Stimulated activated CD4-positive, alpha-beta T cell treated with anti-CD3 and anti-CD28 coated beads, TNF-alpha, amount 100 ng/mL, for 1 hour (primary cell): ENCODE data around the gene PXK.
A peak's percentile ranks its signal among the peaks of the same experiment; 100 is the strongest.
"Not testable (repeated sequence)": the region's sequence is repeated elsewhere in the genome, so short reads cannot be mapped to it uniquely, and the experiment has no call there.

Experiments
- DNase-seq, 3 donors: peaks; one replicate each; pipeline ENCODE4 v3.0.0-alpha.2; 2020; ENCODE audit warnings: low read depth in 3 of 3, low spot score in 1 of 3

PXK gene

GRCh38 chr3:58416191-58416590 lies 83.5 kb downstream of the PXK start:
- no peak for DNase-seq

- DNase-seq = no peak
Measured at GRCh38 chr3:58417075-58417474, 84.4 kb downstream of the PXK start.

DNA sequence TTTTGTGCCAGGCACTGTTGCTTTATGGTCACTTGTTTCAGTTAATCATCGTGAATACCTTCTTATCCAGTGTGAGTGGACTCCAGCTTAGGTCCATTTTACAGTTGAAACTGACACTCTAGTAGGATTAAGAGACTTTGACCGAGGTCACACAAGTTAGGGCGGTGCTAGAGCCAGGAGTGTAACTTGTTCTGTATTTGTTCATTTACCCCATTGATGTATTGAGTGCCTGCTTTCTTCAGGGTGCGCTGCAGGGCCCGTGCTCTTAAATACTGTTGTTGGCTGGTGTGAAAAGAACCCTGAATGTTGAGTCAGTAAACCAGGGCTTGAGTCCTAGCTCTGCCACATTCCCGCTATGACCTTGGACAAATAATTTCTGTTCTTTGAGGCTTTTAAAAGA lies 85.5 kb downstream of the PXK start:
- DNase-seq = no peak

DNA sequence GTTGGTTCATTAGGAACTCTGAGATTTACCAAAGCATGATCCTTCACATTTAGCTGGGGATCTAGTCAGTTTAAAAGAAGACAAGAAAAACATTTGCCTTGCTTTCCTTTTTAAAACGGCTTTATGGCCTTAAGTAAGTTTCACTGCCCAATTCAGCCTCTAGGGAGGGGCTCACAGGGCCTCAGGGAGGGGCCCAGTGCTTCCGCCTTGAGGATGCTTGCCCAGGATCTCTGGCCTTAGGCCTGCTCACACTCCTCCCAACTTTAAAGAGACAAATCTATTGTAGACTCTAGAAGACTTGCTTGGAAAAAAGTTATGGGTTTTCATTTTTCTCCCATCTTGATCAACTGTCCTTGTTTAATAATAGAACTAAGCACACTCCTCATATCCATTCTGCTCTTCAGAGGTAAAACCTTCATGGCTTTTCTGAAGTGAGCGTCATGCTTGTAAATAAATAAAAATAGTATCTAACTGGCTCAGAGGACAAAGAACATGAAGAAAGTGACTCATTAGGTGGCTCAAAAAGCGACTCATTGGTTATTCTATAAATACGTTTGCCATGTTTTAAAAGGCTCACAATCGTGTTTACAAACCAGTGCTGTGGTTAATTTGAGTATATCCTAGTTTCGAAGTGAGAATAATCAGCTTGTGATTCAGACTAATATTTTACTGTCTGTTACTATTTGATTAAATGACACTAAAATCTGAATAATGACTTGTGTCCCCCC lies 87.3 kb downstream of the PXK start:
- DNase-seq = no peak

DNA sequence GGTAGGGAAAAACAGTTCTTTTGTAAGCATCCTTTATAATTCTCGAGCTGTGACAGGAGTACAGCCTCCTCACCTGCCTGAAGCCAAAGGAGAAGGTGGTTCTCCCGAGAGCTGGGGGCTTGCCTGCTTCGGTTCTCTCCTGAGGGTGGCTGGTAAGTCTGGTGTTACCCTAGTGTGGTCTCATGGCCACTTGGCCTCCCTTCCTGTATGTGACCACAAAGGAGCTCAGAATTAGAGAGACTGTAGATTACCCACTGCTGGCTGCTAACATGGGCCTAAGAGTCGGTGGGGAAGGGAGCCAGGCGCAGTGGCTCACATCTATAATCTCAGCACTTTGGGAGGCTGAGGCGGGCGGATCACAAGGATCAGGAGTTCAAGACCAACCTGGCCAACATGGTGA lies 88.3 kb downstream of the PXK start:
- no peak for DNase-seq

GRCh38 chr3:58422756-58423325 lies 90.1 kb downstream of the PXK start:
- no peak for DNase-seq

DNA sequence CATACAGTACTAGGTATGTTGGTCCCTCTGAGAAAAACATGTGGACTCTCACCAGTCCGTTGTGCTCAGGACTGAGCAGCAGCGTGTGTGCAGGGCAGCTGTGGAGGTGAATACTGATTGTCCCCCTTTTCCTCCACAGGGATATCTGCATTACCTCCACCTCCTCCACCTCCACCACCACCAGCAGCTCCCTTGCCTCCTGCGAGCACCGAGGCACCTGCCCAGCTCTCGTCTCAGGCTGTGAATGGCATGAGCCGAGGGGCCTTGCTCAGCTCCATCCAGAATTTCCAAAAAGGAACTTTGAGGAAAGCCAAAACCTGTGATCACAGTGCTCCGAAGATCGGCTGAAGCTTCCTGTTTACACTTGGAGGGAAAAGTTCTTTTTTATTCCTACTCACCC lies 91.9 kb downstream of the PXK start:
- no peak for DNase-seq

DNA sequence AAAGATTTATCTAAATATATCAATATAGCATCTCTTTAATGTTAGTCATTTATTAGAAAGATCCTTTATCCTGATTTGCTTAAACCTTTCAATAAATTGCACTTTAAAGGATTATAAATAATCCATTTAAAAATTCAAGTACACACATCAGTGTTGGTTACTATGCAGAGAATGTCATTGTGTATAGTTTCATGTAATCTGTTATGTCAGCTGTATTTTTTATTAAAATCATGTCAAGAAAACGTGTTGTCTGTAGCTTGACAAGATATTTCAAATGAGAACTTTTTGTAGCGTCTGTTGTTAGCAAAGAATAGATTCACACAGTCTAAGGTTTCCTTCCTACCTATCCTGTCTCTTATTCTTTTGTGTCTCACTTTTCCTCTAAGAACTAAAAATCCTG lies 93.1 kb downstream of the PXK start:
- no peak for DNase-seq

- no peak for DNase-seq
Measured at GRCh38 chr3:58427661-58428361, 95.1 kb downstream of the PXK start.

- no peak for DNase-seq
Measured at GRCh38 chr3:58429657-58430056, 97.0 kb downstream of the PXK start.

DNA sequence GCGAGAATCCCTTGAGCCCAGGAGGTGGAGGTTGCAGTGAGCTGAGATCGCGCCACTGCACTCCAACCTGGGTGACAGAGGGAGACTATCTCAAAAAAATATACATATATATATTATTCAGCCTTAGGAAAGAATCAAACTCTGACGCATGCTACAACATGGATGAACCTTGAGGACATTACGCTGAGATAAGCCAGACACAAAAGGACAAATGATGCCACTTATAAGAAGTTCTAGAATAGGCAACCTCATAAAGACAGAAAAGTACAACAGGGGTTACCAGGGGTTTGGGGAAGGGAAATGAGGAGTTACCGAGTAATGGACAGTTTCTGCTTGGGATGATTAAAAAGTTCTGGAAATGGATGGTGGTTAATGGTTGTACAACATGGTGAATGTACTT lies 100.2 kb downstream of the PXK start:
- no peak for DNase-seq

DNA sequence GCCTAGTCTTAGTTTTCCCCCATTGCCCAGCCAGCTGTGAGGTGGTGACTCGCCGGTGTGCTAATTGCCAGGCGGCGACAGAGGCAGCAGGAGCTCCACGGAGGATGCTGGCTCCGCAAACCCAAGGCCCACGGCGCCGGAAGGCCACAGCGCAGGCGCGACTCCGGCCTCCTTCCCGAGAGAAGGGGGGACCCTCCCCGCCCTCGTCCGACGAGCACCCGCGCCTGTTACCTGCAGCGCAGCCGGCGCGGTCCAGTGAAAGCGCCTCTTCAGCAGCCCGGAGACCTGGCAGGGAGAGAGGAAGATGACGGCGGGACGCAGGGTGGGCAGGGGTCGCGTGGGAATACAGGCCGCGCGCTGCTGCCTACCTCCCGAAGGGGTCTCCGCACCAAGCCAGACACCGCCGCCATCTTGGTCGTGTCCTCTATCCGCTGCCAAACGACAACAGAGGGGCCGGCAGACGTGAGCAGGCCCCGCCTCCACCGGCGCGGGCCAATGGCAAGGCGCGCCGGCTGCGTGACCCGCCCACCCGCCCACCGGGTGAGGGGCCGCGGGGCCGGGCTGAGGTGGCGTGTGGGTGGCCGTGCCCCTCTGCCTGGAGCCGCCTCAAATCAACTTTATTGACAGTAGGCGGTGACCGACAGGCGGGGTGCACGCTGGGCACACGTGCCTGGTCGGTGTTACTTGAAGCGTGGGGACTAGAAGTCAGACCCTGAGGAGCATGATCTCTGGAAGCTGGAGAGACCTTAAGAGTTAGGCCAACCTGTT lies 100.9 kb downstream of the PXK start, which contains the start of gene PDHB:
TSS of gene PDHB (minus strand) at position 433 of the 768 bp plus-strand sequence. CDS start at position 410, 23 bp downstream.
- peak; percentile 72 to 81 (median 72) for DNase-seq

DNA sequence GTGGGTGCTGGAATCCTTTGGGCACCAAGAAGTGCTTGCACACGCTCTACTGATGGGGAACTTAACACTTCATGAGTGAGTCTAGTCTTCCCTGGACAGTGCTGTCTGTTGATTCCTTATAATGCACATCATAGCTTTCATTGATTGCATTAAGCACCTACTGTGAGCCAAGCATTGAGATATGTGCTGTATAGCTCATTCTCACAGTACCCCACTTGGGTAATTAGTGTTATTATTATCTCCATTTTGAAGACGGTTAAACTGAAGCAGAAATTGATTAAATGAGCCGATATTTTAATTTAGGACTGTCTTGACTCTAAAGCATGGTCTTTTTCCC lies 101.4 kb downstream of the PXK start:
- DNase-seq = no peak

DNA sequence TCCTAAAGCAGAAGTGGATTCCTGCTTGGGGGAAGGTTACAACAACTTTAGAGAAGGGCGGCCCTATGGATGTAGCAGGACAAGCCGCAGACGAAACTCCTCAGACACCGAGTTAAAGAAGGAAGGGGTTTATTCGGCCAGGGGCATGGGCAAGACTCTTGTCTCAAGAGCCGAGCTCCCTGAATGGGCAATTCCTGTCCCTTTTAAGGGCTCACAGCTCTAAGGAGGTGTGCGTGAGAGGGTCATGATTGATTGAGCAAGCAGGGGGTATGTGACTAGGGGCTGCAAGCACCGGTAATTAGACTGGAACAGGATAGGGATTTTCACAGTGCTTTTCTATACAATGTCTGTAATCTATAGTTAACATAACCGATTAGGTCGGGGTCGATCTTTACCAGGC lies 101.8 kb downstream of the PXK start:
- DNase-seq = no peak

- DNase-seq = no peak
Measured at GRCh38 chr3:58434990-58435389, 102.3 kb downstream of the PXK start.

GRCh38 chr3:58437276-58437675 lies 104.6 kb downstream of the PXK start:
- not testable (repeated sequence) for DNase-seq

DNA sequence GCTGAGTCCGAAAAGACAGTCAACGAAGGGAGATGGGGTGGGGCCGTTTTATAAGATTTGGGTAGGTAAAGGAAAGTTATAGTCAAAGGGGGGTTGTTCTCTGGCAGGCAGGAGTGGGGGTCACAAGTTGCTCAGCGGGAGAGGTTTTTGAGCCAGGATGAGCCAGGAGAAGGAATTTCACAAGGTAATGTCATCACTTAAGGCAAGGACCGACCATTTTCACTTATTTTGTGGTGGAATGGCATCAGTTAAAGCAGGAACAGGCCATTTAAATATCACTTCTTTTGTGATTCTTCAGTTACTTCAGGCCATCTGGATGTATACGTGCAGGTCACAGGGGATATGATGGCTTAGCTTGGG lies 108.3 kb downstream of the PXK start:
- not testable (repeated sequence) for DNase-seq

GRCh38 chr3:58441514-58442450 lies 109.1 kb downstream of the PXK start:
- DNase-seq = no peak

DNA sequence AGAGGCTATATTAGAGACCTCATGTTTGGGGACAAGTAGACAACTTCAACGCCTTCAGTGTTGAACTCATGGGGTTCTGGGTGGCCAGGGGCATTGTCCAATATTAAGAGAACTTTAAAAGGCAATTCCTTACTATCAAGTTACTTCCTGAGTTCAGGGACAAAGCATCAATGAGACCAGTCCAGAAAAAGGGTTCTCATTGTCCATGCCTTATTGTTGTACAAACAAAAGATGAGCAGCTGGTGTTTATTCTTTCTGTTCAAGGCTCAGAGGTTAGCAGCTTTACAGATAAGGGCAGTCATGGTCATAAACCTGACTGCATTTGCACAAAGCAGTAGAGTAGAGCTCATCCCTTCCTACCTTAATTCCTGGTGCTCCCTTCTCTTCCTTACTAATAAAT lies 119.5 kb downstream of the PXK start:
- DNase-seq = no peak

DNA sequence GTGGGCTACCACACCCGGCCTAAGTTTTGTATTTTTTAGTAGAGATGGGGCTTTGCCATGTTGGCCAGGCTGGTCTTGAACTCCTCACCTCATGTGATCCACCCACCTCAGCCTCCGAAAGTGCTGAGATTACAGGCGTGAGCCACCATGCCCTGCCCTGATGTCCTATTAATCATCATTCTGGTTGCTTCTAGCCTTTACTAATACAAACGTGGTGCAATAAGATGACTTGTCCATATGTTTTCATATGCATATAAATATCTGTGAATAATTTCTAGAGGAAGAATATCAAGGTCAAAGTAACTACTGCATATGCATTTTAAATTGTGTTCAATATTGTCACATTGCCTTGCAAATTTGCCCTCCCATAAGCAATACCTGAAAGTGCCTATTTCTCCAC lies 126.5 kb downstream of the PXK start:
- DNase-seq = no peak

- no peak for DNase-seq
Measured at GRCh38 chr3:58462829-58463180, 130.1 kb downstream of the PXK start.
